SH-SY5Y (cell line): ENCODE results near the gene WDR87.

ENCODE experiments used
- GATA2 ChIP-seq: IDR thresholded peaks from 2 replicates; pipeline ENCODE4 v1.6.1; 2011; ENCODE audit warnings: mild to moderate bottlenecking, low read depth, low read length
- GATA3 ChIP-seq: IDR thresholded peaks from 2 replicates; pipeline ENCODE4 v1.6.1; 2011; ENCODE audit warnings: low read depth, mild to moderate bottlenecking, low read length, moderate library complexity

DNA sequence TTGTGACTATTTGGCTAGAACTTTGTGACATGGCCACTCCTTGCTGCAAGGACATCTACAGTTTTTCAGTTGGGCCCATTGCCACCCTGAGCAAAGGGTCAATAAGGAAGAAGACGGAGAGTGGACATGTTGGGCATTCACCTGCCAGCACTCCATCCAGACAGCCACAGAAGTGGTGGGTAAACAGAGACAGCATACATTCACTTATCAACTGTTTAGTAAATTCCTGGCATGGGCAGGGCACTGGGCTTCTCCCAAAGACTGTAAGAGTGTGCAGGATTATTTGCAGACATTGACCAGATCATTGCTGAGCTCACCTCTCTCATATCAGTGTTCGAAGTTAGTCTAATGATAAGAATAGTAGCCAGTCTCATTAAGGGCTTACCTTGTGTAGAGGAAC, 29.8 kb upstream of the WDR87 start:
- TF ChIP-seq GATA2 (no peak), GATA3 (no peak)
